Measurements from ENCODE around the gene MYBPHL. TPM values are rescaled to one million over a fixed set of nuclear protein-coding genes. Genes with fewer than 3 reads are reported as not detected.

Gene MYBPHL, protein sequence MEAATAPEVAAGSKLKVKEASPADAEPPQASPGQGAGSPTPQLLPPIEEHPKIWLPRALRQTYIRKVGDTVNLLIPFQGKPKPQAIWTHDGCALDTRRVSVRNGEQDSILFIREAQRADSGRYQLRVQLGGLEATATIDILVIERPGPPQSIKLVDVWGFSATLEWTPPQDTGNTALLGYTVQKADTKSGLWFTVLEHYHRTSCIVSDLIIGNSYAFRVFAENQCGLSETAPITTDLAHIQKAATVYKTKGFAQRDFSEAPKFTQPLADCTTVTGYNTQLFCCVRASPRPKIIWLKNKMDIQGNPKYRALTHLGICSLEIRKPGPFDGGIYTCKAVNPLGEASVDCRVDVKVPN
- total RNA-seq: not detected in 3 replicates

DNA sequence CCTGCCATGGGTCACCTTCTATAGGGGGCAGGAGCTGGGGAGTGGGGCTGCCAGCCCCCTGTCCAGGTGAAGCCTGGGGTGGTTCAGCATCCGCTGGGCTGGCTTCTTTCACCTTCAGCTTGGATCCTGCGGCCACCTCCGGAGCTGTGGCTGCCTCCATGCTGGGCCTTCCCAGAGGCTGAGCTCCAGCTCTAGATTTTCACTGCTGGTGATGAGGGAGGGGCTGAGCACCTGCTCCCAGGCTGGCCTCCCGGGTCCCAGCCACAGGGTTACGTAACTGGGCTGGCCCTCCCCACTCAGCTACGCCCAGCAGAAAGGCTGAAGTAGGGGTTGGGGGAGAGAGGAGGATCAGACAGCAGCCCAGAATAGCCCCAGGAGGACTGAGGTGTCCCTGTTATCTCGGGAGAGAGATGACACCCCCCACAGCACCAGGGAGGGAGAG is at the start of gene MYBPHL:
Gene MYBPHL, minus strand, starts transcription at position 180 of the 442 bp plus-strand sequence. Its CDS starts 20 bp downstream, at position 160.
- Mint-ChIP-seq H3K27me3 (ENCODE audit: low read depth) (no peaks in the 10 kb centered on the region), H3K27ac (peak within 1 kb of the TSS; percentile 81), H3K4me1 (peaks cover 28% of the 10 kb centered on the region), H3K4me3 (no peak within 1 kb of the TSS), H3K36me3 (no peaks in the 10 kb centered on the region), H3K9me3 (no peaks in the 10 kb centered on the region)
- DNase-seq (ENCODE audit: low spot score in 2 of 2, unreplicated experiment in 2 of 2): no peak
- no peak for TF ChIP-seq CTCF (IDR thresholded peaks at IDR 0.05; ENCODE audit: unreplicated experiment)

- H3K4me1 Mint-ChIP-seq: peaks cover 11% of the 10 kb centered on the region
- H3K27ac Mint-ChIP-seq: no peak overlapping the region
These were observed 49.7 kb upstream of the MYBPHL start for GRCh38 chr1:109356505-109356904.

GRCh38 chr1:109354929-109355328 is 48.1 kb upstream of the MYBPHL start:
- H3K27me3 Mint-ChIP-seq (ENCODE audit: low read depth): no peaks in the 10 kb centered on the region
- H3K9me3 Mint-ChIP-seq: no peaks in the 10 kb centered on the region
- DNase-seq (ENCODE audit: low spot score in 2 of 2, unreplicated experiment in 2 of 2): no peak
- H3K36me3 Mint-ChIP-seq: peaks cover 6% of the 10 kb centered on the region
- H3K4me3 Mint-ChIP-seq: no peak overlapping the region
- TF ChIP-seq CTCF (IDR thresholded peaks at IDR 0.05; ENCODE audit: unreplicated experiment): no peak
- H3K27ac Mint-ChIP-seq: no peak overlapping the region
- H3K4me1 Mint-ChIP-seq: peaks cover 11% of the 10 kb centered on the region

More at GRCh38 chr1:109356505-109356904, 49.7 kb upstream of the MYBPHL start:
- Mint-ChIP-seq H3K36me3 (no peaks in the 10 kb centered on the region), H3K9me3 (no peaks in the 10 kb centered on the region), H3K27me3 (ENCODE audit: low read depth) (no peaks in the 10 kb centered on the region), H3K4me3 (no peak overlapping the region)
- no peak for TF ChIP-seq CTCF (IDR thresholded peaks at IDR 0.05; ENCODE audit: unreplicated experiment)
- no peak for DNase-seq (ENCODE audit: low spot score in 2 of 2, unreplicated experiment in 2 of 2)

GRCh38 chr1:109351457-109351856 is 44.6 kb upstream of the MYBPHL start:
- no peak for DNase-seq (ENCODE audit: low spot score in 2 of 2, unreplicated experiment in 2 of 2)
- Mint-ChIP-seq H3K4me1 (no peaks in the 10 kb centered on the region), H3K4me3 (no peak overlapping the region), H3K27ac (no peak overlapping the region), H3K9me3 (no peaks in the 10 kb centered on the region), H3K36me3 (peaks cover 16% of the 10 kb centered on the region), H3K27me3 (ENCODE audit: low read depth) (no peaks in the 10 kb centered on the region)
- no peak for TF ChIP-seq CTCF (IDR thresholded peaks at IDR 0.05; ENCODE audit: unreplicated experiment)

- Mint-ChIP-seq H3K4me1 (no peaks in the 10 kb centered on the region), H3K27ac (no peak overlapping the region), H3K27me3 (ENCODE audit: low read depth) (no peaks in the 10 kb centered on the region), H3K9me3 (no peaks in the 10 kb centered on the region), H3K36me3 (peaks cover 16% of the 10 kb centered on the region), H3K4me3 (no peak overlapping the region)
- no peak for TF ChIP-seq CTCF (IDR thresholded peaks at IDR 0.05; ENCODE audit: unreplicated experiment)
- DNase-seq (ENCODE audit: low spot score in 2 of 2, unreplicated experiment in 2 of 2): no peak
These were observed 43.8 kb upstream of the MYBPHL start for GRCh38 chr1:109350655-109351054.

All from mesothelial cell of epicardium (in vitro differentiated cells).